Upper lobe of left lung (tissue), 4 donors: ENCODE measurements around the gene IL1RAP.

Experiments
- CTCF ChIP-seq, 6 experiments: fragments of 450-650 bp in 4 of 6; fragments of 200-600 bp in 2 of 6; sonication (generic) in 2 of 6; IDR thresholded peaks; one replicate each; pipeline ENCODE4 v1.5.1; 2016 to 2019; ENCODE audit warnings: antibody characterized with exemption in 6 of 6
- EP300 ChIP-seq, 4 donors: sonication (generic); formaldehyde crosslinking; IDR thresholded peaks; one replicate each; pipeline ENCODE4 v1.5.1; 2017; ENCODE audit warnings: antibody characterized with exemption in 4 of 4, control low read depth in 2 of 4
- POLR2AphosphoS5 ChIP-seq, 2 donors: sonication (generic); formaldehyde crosslinking; IDR thresholded peaks; one replicate each; pipeline ENCODE4 v1.5.1; 2017; ENCODE audit warnings: antibody characterized with exemption in 2 of 2

- TF ChIP-seq CTCF (IDR thresholded peaks at IDR 0.05) (no peak), EP300 (IDR thresholded peaks at IDR 0.05) (no peak), POLR2AphosphoS5 (IDR thresholded peaks at IDR 0.05) (no peak)
Observed at GRCh38 chr3:190586631-190587011, 72.7 kb downstream of the IL1RAP start.
